Upper lobe of left lung (tissue), 4 donors: ENCODE data around the gene NSF.

Source experiments
- POLR2A ChIP-seq, 4 donors: fragments of 450-650 bp; IDR thresholded peaks; one replicate each; pipeline ENCODE4 v1.5.1; 2016 to 2017; ENCODE audit warnings: antibody characterized with exemption in 4 of 4, mild to moderate bottlenecking in 2 of 4
- POLR2AphosphoS5 ChIP-seq, 2 donors: sonication (generic); formaldehyde crosslinking; IDR thresholded peaks; one replicate each; pipeline ENCODE4 v1.5.1; 2017; ENCODE audit warnings: antibody characterized with exemption in 2 of 2
- TF ChIP-seq, protein P1 (sequence below), 6 experiments: fragments of 450-650 bp in 4 of 6; fragments of 200-600 bp in 2 of 6; sonication (generic) in 2 of 6; IDR thresholded peaks; one replicate each; pipeline ENCODE4 v1.5.1; 2016 to 2019; ENCODE audit warnings: antibody characterized with exemption in 6 of 6

DNA sequence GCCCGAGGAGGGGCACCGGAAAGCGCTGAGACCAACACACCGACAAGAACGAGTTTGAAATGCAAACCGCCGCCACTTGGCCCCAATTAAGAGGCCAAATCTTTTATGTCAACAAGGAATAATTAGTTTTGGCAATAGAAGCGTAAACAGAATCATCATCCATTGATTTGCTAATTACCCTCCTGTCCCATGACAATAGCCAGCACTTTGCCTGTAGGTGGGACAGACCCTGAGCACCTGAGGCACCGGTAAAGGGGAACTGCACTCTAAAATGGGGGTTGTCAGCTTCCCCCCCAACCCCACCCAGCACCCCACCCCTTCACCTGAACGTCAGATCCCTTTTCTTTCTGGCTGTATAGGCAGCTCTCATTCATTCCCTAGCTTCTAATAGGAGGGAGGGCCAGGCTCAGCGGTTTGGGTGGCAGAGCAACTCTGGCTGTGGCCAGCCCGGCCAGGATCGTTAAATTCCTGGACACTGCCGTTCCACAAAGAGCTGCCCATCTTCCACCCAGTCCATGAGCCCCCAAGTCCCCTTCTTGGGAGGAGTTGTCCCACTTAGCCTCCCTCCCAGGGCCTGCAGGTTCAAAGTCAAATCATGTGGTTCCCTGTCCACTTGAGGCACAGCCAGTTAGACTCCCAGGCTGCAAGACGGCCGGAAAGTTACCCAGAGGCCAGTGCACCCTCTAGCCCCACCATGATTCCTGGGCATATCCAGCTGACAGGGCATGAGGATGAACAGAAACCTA lies 182.2 kb downstream of the NSF start:
- TF ChIP-seq POLR2A (IDR thresholded peaks at IDR 0.05) (no peak), POLR2AphosphoS5 (IDR thresholded peaks at IDR 0.05) (no peak)
- TF ChIP-seq, protein P1, sequence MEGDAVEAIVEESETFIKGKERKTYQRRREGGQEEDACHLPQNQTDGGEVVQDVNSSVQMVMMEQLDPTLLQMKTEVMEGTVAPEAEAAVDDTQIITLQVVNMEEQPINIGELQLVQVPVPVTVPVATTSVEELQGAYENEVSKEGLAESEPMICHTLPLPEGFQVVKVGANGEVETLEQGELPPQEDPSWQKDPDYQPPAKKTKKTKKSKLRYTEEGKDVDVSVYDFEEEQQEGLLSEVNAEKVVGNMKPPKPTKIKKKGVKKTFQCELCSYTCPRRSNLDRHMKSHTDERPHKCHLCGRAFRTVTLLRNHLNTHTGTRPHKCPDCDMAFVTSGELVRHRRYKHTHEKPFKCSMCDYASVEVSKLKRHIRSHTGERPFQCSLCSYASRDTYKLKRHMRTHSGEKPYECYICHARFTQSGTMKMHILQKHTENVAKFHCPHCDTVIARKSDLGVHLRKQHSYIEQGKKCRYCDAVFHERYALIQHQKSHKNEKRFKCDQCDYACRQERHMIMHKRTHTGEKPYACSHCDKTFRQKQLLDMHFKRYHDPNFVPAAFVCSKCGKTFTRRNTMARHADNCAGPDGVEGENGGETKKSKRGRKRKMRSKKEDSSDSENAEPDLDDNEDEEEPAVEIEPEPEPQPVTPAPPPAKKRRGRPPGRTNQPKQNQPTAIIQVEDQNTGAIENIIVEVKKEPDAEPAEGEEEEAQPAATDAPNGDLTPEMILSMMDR (IDR thresholded peaks at IDR 0.05) = no peak
